OCI-LY1 (cell line): Measurements from ENCODE around the gene PARVA.

Source experiments
- EZH2 ChIP-seq: fragments of 200-600 bp; sonication (generic), shearing (Covaris generic); IDR thresholded peaks from 2 replicates; pipeline ENCODE4 v1.8.0; 2017; ENCODE audit warnings: borderline replicate concordance, mixed run types, mild to moderate bottlenecking, antibody characterized with exemption, low read length, moderate library complexity, mixed read lengths
- TF ChIP-seq, protein P1 (sequence below): fragments of 200-600 bp; sonication (generic), shearing (Covaris generic); IDR thresholded peaks from 2 replicates; pipeline ENCODE4 v1.5.1; 2017; ENCODE audit warnings: mild to moderate bottlenecking, antibody characterized with exemption, low read length, moderate library complexity, mixed read lengths

DNA sequence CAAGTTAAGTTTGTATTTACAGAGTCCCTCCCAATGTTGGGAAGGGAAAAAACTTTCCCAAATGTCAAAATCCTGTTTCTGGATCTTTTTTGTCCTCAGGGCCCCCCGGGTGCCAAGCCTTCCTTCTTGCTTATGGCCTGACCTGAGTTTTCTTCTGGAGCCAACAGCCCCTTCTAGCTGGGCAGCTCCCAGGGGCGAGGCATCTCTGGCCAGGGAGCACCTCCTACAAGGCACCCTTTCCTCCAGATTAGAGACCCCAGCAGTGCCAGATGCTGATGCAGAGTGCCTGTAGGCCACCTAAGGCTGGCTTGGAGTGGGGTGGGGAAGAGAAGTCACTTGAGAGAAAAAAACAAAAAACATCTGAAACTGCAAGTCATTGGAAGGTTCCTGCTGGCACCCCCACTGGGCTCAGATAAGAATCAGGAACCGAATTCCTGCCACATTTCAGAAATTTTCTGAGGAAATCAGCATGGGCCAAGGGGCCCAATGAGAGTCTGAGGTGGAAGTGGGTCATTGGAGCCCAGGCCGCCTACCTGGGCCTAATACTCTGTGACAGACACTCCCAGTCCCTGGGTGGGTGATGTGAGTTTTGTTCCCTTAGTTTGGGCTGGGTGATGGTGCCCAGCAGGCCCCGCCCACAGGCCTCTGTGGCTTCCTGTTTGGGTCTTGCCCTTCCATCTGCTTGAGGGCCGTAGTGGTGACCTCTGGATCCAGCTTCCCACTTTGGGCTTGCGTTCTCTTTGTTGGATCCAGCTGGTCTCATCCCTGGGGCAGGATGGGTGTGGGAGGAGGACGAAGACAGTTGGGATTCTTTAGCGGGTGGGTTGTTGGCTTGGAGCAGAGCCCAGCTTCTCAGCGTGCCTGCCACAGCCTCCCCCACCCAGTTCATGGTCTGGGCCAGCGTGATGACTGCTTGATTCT lies 40.6 kb downstream of the PARVA start:
- TF ChIP-seq, protein P1, sequence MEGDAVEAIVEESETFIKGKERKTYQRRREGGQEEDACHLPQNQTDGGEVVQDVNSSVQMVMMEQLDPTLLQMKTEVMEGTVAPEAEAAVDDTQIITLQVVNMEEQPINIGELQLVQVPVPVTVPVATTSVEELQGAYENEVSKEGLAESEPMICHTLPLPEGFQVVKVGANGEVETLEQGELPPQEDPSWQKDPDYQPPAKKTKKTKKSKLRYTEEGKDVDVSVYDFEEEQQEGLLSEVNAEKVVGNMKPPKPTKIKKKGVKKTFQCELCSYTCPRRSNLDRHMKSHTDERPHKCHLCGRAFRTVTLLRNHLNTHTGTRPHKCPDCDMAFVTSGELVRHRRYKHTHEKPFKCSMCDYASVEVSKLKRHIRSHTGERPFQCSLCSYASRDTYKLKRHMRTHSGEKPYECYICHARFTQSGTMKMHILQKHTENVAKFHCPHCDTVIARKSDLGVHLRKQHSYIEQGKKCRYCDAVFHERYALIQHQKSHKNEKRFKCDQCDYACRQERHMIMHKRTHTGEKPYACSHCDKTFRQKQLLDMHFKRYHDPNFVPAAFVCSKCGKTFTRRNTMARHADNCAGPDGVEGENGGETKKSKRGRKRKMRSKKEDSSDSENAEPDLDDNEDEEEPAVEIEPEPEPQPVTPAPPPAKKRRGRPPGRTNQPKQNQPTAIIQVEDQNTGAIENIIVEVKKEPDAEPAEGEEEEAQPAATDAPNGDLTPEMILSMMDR: no peak
- no peak for TF ChIP-seq EZH2
